ENCODE data around the gene NEK3. TPM values are rescaled to one million over a fixed set of nuclear protein-coding genes. Genes with fewer than 3 reads are reported as not detected.
"Not testable (repeated sequence)": the region's sequence is repeated elsewhere in the genome, so short reads cannot be mapped to it uniquely, and the experiment has no call there.

Gene NEK3
- total RNA-seq, 1 experiment from 2014 or later = 33.1 TPM

GRCh38 chr13:52096748-52097147 lies 62.6 kb downstream of the NEK3 start:
- no peaks in the 10 kb centered on the region for H3K9me2 ChIP-seq (replicated peaks; ENCODE audit: insufficient read depth, low read length)
- no peaks in the 10 kb centered on the region for H3K27me3 ChIP-seq (ENCODE audit: low read length)
- no peaks in the 10 kb centered on the region for H3K9me3 ChIP-seq (ENCODE audit: low read length)
- H3K9ac ChIP-seq (ENCODE audit: low read length) = no peak overlapping the region
- no peak overlapping the region for H3K27ac ChIP-seq (ENCODE audit: low read length)
- no peaks in the 10 kb centered on the region for H3K79me2 ChIP-seq (ENCODE audit: low read length)
- H4K20me1 ChIP-seq (ENCODE audit: insufficient read depth, low read depth, low read length) = no peaks in the 10 kb centered on the region
- DNase-seq = no peak
- no peak overlapping the region for H3K4me3 ChIP-seq (ENCODE audit: low read length)
- H3K4me1 ChIP-seq (ENCODE audit: low read length) = no peaks in the 10 kb centered on the region
- no peak overlapping the region for H3K4me2 ChIP-seq (ENCODE audit: low read depth, low read length, poor library complexity, severe bottlenecking)
- no peaks in the 10 kb centered on the region for H3K36me3 ChIP-seq (ENCODE audit: insufficient read depth, low read length)
- no peak overlapping the region for H2AFZ ChIP-seq (ENCODE audit: low read length)

- H3K4me1 ChIP-seq (ENCODE audit: low read length) = no peaks in the 10 kb centered on the region
- H3K9me2 ChIP-seq (replicated peaks; ENCODE audit: insufficient read depth, low read length) = no peaks in the 10 kb centered on the region
- no peak overlapping the region for H3K9ac ChIP-seq (ENCODE audit: low read length)
- H2AFZ ChIP-seq (ENCODE audit: low read length) = no peak overlapping the region
- no peaks in the 10 kb centered on the region for H3K79me2 ChIP-seq (ENCODE audit: low read length)
- no peaks in the 10 kb centered on the region for H4K20me1 ChIP-seq (ENCODE audit: insufficient read depth, low read depth, low read length)
- no peaks in the 10 kb centered on the region for H3K9me3 ChIP-seq (ENCODE audit: low read length)
- H3K4me2 ChIP-seq (ENCODE audit: low read depth, low read length, poor library complexity, severe bottlenecking) = no peak overlapping the region
- no peaks in the 10 kb centered on the region for H3K27me3 ChIP-seq (ENCODE audit: low read length)
- no peak for DNase-seq
- no peak overlapping the region for H3K4me3 ChIP-seq (ENCODE audit: low read length)
- no peaks in the 10 kb centered on the region for H3K36me3 ChIP-seq (ENCODE audit: insufficient read depth, low read length)
- no peak overlapping the region for H3K27ac ChIP-seq (ENCODE audit: low read length)
Observed at GRCh38 chr13:52096062-52096461, 63.3 kb downstream of the NEK3 start.

- H3K4me2 ChIP-seq (ENCODE audit: low read depth, low read length, poor library complexity, severe bottlenecking) = no peak overlapping the region
- no peaks in the 10 kb centered on the region for H3K4me1 ChIP-seq (ENCODE audit: low read length)
- no peaks in the 10 kb centered on the region for H3K79me2 ChIP-seq (ENCODE audit: low read length)
- H3K9me3 ChIP-seq (ENCODE audit: low read length) = no peaks in the 10 kb centered on the region
- H4K20me1 ChIP-seq (ENCODE audit: insufficient read depth, low read depth, low read length) = no peaks in the 10 kb centered on the region
- no peak overlapping the region for H3K27ac ChIP-seq (ENCODE audit: low read length)
- H2AFZ ChIP-seq (ENCODE audit: low read length) = no peak overlapping the region
- DNase-seq = no peak
- H3K27me3 ChIP-seq (ENCODE audit: low read length) = no peaks in the 10 kb centered on the region
- H3K36me3 ChIP-seq (ENCODE audit: insufficient read depth, low read length) = no peaks in the 10 kb centered on the region
- H3K4me3 ChIP-seq (ENCODE audit: low read length) = no peak overlapping the region
- no peak overlapping the region for H3K9ac ChIP-seq (ENCODE audit: low read length)
- H3K9me2 ChIP-seq (replicated peaks; ENCODE audit: insufficient read depth, low read length) = no peaks in the 10 kb centered on the region
Observed at GRCh38 chr13:52092087-52092486, 67.3 kb downstream of the NEK3 start.

DNA sequence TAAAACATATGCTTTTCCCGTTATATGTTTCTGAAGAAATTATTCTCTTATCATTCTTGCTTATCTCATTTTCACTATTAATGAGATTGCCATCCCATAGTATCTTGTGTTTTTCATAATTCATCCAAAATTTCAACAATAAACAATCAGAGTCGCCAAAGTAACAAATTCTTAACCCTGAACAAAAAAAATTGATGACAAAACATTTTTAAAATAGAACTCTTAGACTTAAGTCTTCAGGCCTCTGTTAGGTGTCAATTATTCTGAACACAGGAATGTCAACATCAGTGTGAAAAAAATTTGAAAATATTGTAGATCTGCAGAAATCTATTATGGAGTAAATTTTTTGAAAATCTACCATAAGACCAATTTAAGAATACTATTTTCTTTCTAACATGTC lies 67.9 kb downstream of the NEK3 start:
- H3K27me3 ChIP-seq (ENCODE audit: low read length) = no peaks in the 10 kb centered on the region
- no peaks in the 10 kb centered on the region for H3K4me1 ChIP-seq (ENCODE audit: low read length)
- H4K20me1 ChIP-seq (ENCODE audit: insufficient read depth, low read depth, low read length) = no peaks in the 10 kb centered on the region
- no peak overlapping the region for H3K27ac ChIP-seq (ENCODE audit: low read length)
- H2AFZ ChIP-seq (ENCODE audit: low read length) = no peak overlapping the region
- H3K4me2 ChIP-seq (ENCODE audit: low read depth, low read length, poor library complexity, severe bottlenecking) = no peak overlapping the region
- H3K9me3 ChIP-seq (ENCODE audit: low read length) = no peaks in the 10 kb centered on the region
- no peak overlapping the region for H3K4me3 ChIP-seq (ENCODE audit: low read length)
- no peak overlapping the region for H3K9ac ChIP-seq (ENCODE audit: low read length)
- no peak for DNase-seq
- no peaks in the 10 kb centered on the region for H3K36me3 ChIP-seq (ENCODE audit: insufficient read depth, low read length)
- H3K9me2 ChIP-seq (replicated peaks; ENCODE audit: insufficient read depth, low read length) = no peaks in the 10 kb centered on the region
- H3K79me2 ChIP-seq (ENCODE audit: low read length) = no peaks in the 10 kb centered on the region

DNA sequence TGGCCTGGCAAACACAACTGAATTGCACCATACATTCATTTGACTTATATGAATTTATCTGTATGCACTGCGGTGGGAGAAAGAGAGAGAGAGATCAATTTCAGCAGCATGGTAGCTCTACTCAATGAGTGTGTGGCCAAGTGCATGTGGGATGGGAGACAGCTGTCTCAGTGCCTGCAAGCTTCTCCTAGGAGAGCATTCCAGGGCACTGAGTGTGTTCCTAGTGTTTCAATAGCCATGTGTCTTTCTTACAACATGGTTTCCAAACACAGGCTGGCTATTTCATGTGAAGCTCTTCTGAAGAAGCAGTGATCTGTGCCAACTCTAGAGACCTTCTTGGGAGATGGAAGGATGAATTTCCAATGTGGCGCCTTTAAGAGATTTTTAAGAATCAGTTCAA lies 74.0 kb downstream of the NEK3 start:
- H3K4me1 ChIP-seq (ENCODE audit: low read length) = no peaks in the 10 kb centered on the region
- H3K9me3 ChIP-seq (ENCODE audit: low read length) = no peaks in the 10 kb centered on the region
- H3K27ac ChIP-seq (ENCODE audit: low read length) = no peak overlapping the region
- H3K36me3 ChIP-seq (ENCODE audit: insufficient read depth, low read length) = no peaks in the 10 kb centered on the region
- no peak overlapping the region for H3K9ac ChIP-seq (ENCODE audit: low read length)
- no peaks in the 10 kb centered on the region for H4K20me1 ChIP-seq (ENCODE audit: insufficient read depth, low read depth, low read length)
- H2AFZ ChIP-seq (ENCODE audit: low read length) = no peak overlapping the region
- H3K27me3 ChIP-seq (ENCODE audit: low read length) = no peaks in the 10 kb centered on the region
- H3K79me2 ChIP-seq (ENCODE audit: low read length) = no peaks in the 10 kb centered on the region
- no peak for DNase-seq
- H3K9me2 ChIP-seq (replicated peaks; ENCODE audit: insufficient read depth, low read length) = no peaks in the 10 kb centered on the region
- no peak overlapping the region for H3K4me2 ChIP-seq (ENCODE audit: low read depth, low read length, poor library complexity, severe bottlenecking)
- no peak overlapping the region for H3K4me3 ChIP-seq (ENCODE audit: low read length)

- not testable (repeated sequence) for H3K27ac ChIP-seq (ENCODE audit: low read length); H3K27me3 ChIP-seq (ENCODE audit: low read length); H3K4me3 ChIP-seq (ENCODE audit: low read length); H2AFZ ChIP-seq (ENCODE audit: low read length); H3K4me2 ChIP-seq (ENCODE audit: low read depth, low read length, poor library complexity, severe bottlenecking); H3K79me2 ChIP-seq (ENCODE audit: low read length); H4K20me1 ChIP-seq (ENCODE audit: insufficient read depth, low read depth, low read length); H3K9ac ChIP-seq (ENCODE audit: low read length); H3K9me3 ChIP-seq (ENCODE audit: low read length); H3K36me3 ChIP-seq (ENCODE audit: insufficient read depth, low read length); DNase-seq; H3K4me1 ChIP-seq (ENCODE audit: low read length); H3K9me2 ChIP-seq (replicated peaks; ENCODE audit: insufficient read depth, low read length)
Observed at GRCh38 chr13:52084981-52085380, 74.4 kb downstream of the NEK3 start.

Other genes with a start within 250 kb of the NEK3 start
- 1.1 and 3.3 TPM in 2 replicates for gene ATP7B, start 148.1 kb downstream of the NEK3 start, total RNA-seq (2014; rRNA removed; shearing (Covaris generic); ENCODE audit: low replicate concordance)
- gene ALG11, start 147.2 kb downstream of the NEK3 start, total RNA-seq (2014; rRNA removed; shearing (Covaris generic); ENCODE audit: low replicate concordance) = 12.2 and 17.6 TPM in 2 replicates
- 6.6 and 10.1 TPM in 2 replicates for gene UTP14C, start 134.9 kb downstream of the NEK3 start, total RNA-seq (2014; rRNA removed; shearing (Covaris generic); ENCODE audit: low replicate concordance)
- not detected in 2 replicates for gene NEK5, start 30.5 kb downstream of the NEK3 start, total RNA-seq (2014; rRNA removed; shearing (Covaris generic); ENCODE audit: low replicate concordance)
- gene THSD1, start 246.6 kb upstream of the NEK3 start, total RNA-seq (2014; rRNA removed; shearing (Covaris generic); ENCODE audit: low replicate concordance) = 1.1 and 1.6 TPM in 2 replicates

Data from Karpas-422 (cell line).